Stimulated activated naive CD8-positive, alpha-beta T cell treated with anti-CD3 and anti-CD28 coated beads, Interleukin-15, amount 100 ng/mL, for 72 hours (primary cell): Measurements from ENCODE around the gene CSRNP3.

Experiments
- ATAC-seq: fragments of 150-1000 bp; cut with Tn5 transposase; 2 replicates; pipeline ENCODE4 v1.10.0; 2021; ENCODE audit warnings: mild to moderate bottlenecking, moderate library complexity
- DNase-seq, 2 donors: peaks; one replicate each; pipeline ENCODE4 v3.0.0; 2021 to 2022
- H3K27ac Mint-ChIP-seq, 2 donors: one replicate each; pipeline ENCODE4 v1.8.0; 2022; ENCODE audit warnings: mild to moderate bottlenecking in 2 of 2, mixed read lengths in 2 of 2, moderate library complexity in 2 of 2
- H3K27me3 Mint-ChIP-seq: one replicate; pipeline ENCODE4 v1.8.0; 2022; ENCODE audit warnings: mixed read lengths
- H3K4me1 Mint-ChIP-seq: one replicate; pipeline ENCODE4 v1.8.0; 2022; ENCODE audit warnings: mild to moderate bottlenecking, mixed read lengths
- H3K4me3 Mint-ChIP-seq, 2 donors: one replicate each; pipeline ENCODE4 v1.8.0; 2022; ENCODE audit warnings: mild to moderate bottlenecking in 2 of 2, mixed read lengths in 2 of 2, moderate library complexity in 1 of 2
- H3K9me3 Mint-ChIP-seq, 2 donors: one replicate each; pipeline ENCODE4 v1.8.0; 2022; ENCODE audit warnings: mixed read lengths in 2 of 2

Gene CSRNP3

GRCh38 chr2:165623161-165623560 is 153.7 kb downstream of the CSRNP3 start:
- Mint-ChIP-seq H3K9me3 (no peaks in the 10 kb centered on the region), H3K27ac (no peak overlapping the region), H3K4me1 (no peaks in the 10 kb centered on the region), H3K27me3 (no peaks in the 10 kb centered on the region), H3K4me3 (no peak overlapping the region)
- no peak for ATAC-seq
- no peak for DNase-seq

GRCh38 chr2:165623783-165624469 is 154.4 kb downstream of the CSRNP3 start:
- H3K27ac Mint-ChIP-seq: no peak overlapping the region
- DNase-seq (no peak), ATAC-seq (no peak)
- H3K27me3 Mint-ChIP-seq: no peaks in the 10 kb centered on the region
- no peaks in the 10 kb centered on the region for H3K9me3 Mint-ChIP-seq
- H3K4me1 Mint-ChIP-seq: no peaks in the 10 kb centered on the region
- no peak overlapping the region for H3K4me3 Mint-ChIP-seq

- no peak overlapping the region for H3K4me3 Mint-ChIP-seq
- no peaks in the 10 kb centered on the region for H3K4me1 Mint-ChIP-seq
- no peaks in the 10 kb centered on the region for H3K27me3 Mint-ChIP-seq
- no peaks in the 10 kb centered on the region for H3K9me3 Mint-ChIP-seq
- H3K27ac Mint-ChIP-seq: no peak overlapping the region
- DNase-seq (no peak), ATAC-seq (no peak)
Measured at GRCh38 chr2:165624470-165624800, 154.9 kb downstream of the CSRNP3 start.

GRCh38 chr2:165627470-165627869 is 158.0 kb downstream of the CSRNP3 start:
- ATAC-seq (no peak), DNase-seq (no peak)
- H3K4me3 Mint-ChIP-seq: no peak overlapping the region
- H3K4me1 Mint-ChIP-seq: peaks cover 10% of the 10 kb centered on the region
- no peaks in the 10 kb centered on the region for H3K27me3 Mint-ChIP-seq
- H3K27ac Mint-ChIP-seq: no peak overlapping the region
- no peaks in the 10 kb centered on the region for H3K9me3 Mint-ChIP-seq

GRCh38 chr2:165629776-165630175 is 160.3 kb downstream of the CSRNP3 start:
- DNase-seq (no peak), ATAC-seq (no peak)
- Mint-ChIP-seq H3K4me1 (peaks cover 10% of the 10 kb centered on the region), H3K4me3 (no peak overlapping the region), H3K27ac (no peak overlapping the region), H3K27me3 (no peaks in the 10 kb centered on the region), H3K9me3 (no peaks in the 10 kb centered on the region)

- Mint-ChIP-seq H3K27me3 (no peaks in the 10 kb centered on the region), H3K9me3 (no peaks in the 10 kb centered on the region), H3K4me3 (no peak overlapping the region), H3K4me1 (peaks cover 10% of the 10 kb centered on the region), H3K27ac (no peak overlapping the region)
- DNase-seq (no peak), ATAC-seq (no peak)
Measured at GRCh38 chr2:165630236-165630635, 160.7 kb downstream of the CSRNP3 start.

GRCh38 chr2:165631089-165631488 is 161.6 kb downstream of the CSRNP3 start:
- Mint-ChIP-seq H3K27me3 (no peaks in the 10 kb centered on the region), H3K27ac (no peak overlapping the region), H3K9me3 (no peaks in the 10 kb centered on the region), H3K4me3 (no peak overlapping the region), H3K4me1 (peaks cover 10% of the 10 kb centered on the region)
- no peak for ATAC-seq
- no peak for DNase-seq

GRCh38 chr2:165632594-165632993 is 163.1 kb downstream of the CSRNP3 start:
- ATAC-seq: no peak
- H3K27ac Mint-ChIP-seq: no peak overlapping the region
- no peak for DNase-seq
- peaks cover 10% of the 10 kb centered on the region for H3K4me1 Mint-ChIP-seq
- H3K4me3 Mint-ChIP-seq: no peak overlapping the region
- H3K9me3 Mint-ChIP-seq: no peaks in the 10 kb centered on the region
- H3K27me3 Mint-ChIP-seq: no peaks in the 10 kb centered on the region

- Mint-ChIP-seq H3K27ac (no peak overlapping the region), H3K4me1 (peaks cover 10% of the 10 kb centered on the region), H3K27me3 (no peaks in the 10 kb centered on the region), H3K9me3 (no peaks in the 10 kb centered on the region), H3K4me3 (no peak overlapping the region)
- ATAC-seq: no peak
- no peak for DNase-seq
Measured at GRCh38 chr2:165633431-165633830, 163.9 kb downstream of the CSRNP3 start.

GRCh38 chr2:165634282-165634681 is 164.8 kb downstream of the CSRNP3 start:
- Mint-ChIP-seq H3K9me3 (no peaks in the 10 kb centered on the region), H3K4me3 (no peak overlapping the region), H3K27me3 (no peaks in the 10 kb centered on the region), H3K27ac (no peak overlapping the region), H3K4me1 (peaks cover 10% of the 10 kb centered on the region)
- no peak for DNase-seq
- no peak for ATAC-seq

GRCh38 chr2:165634855-165635254 is 165.4 kb downstream of the CSRNP3 start:
- ATAC-seq: no peak
- Mint-ChIP-seq H3K9me3 (no peaks in the 10 kb centered on the region), H3K4me3 (no peak overlapping the region), H3K27ac (no peak overlapping the region), H3K27me3 (no peaks in the 10 kb centered on the region), H3K4me1 (peaks cover 6% of the 10 kb centered on the region)
- DNase-seq: no peak

GRCh38 chr2:165635532-165635931 is 166.0 kb downstream of the CSRNP3 start:
- Mint-ChIP-seq H3K27ac (no peak overlapping the region), H3K27me3 (no peaks in the 10 kb centered on the region), H3K9me3 (no peaks in the 10 kb centered on the region), H3K4me3 (no peak overlapping the region), H3K4me1 (peaks cover under 1% of the 10 kb centered on the region)
- no peak for ATAC-seq
- DNase-seq: no peak

- DNase-seq (no peak), ATAC-seq (no peak)
- Mint-ChIP-seq H3K4me1 (no peaks in the 10 kb centered on the region), H3K4me3 (no peak overlapping the region), H3K27ac (no peak overlapping the region), H3K9me3 (no peaks in the 10 kb centered on the region), H3K27me3 (no peaks in the 10 kb centered on the region)
Measured at GRCh38 chr2:165636959-165637358, 167.5 kb downstream of the CSRNP3 start.

- H3K9me3 Mint-ChIP-seq: no peaks in the 10 kb centered on the region
- no peak for ATAC-seq
- no peaks in the 10 kb centered on the region for H3K27me3 Mint-ChIP-seq
- no peak overlapping the region for H3K27ac Mint-ChIP-seq
- no peak overlapping the region for H3K4me3 Mint-ChIP-seq
- no peaks in the 10 kb centered on the region for H3K4me1 Mint-ChIP-seq
- DNase-seq: no peak
Measured at GRCh38 chr2:165637396-165637795, 167.9 kb downstream of the CSRNP3 start.

GRCh38 chr2:165639504-165639903 is 170.0 kb downstream of the CSRNP3 start:
- Mint-ChIP-seq H3K9me3 (no peaks in the 10 kb centered on the region), H3K27me3 (no peaks in the 10 kb centered on the region), H3K4me3 (no peak overlapping the region), H3K27ac (no peak overlapping the region), H3K4me1 (no peaks in the 10 kb centered on the region)
- ATAC-seq (no peak), DNase-seq (no peak)

GRCh38 chr2:165640247-165640929 is 170.9 kb downstream of the CSRNP3 start:
- Mint-ChIP-seq H3K9me3 (no peaks in the 10 kb centered on the region), H3K4me3 (no peak overlapping the region), H3K27me3 (no peaks in the 10 kb centered on the region), H3K4me1 (no peaks in the 10 kb centered on the region), H3K27ac (no peak overlapping the region)
- ATAC-seq (no peak), DNase-seq (no peak)
